ENCODE measurements around the gene ACTR2.
"Not testable (repeated sequence)": the region's sequence is repeated elsewhere in the genome, so short reads cannot be mapped to it uniquely, and the experiment has no call there.

The ACTR2 gene

GRCh38 chr2:65227456-65228262, at the start of gene ACTR2:
TSS of gene ACTR2 (plus strand) at chr2:65227831. CDS start at chr2:65227910, 79 bp downstream.
- Histone ChIP-seq H3K36me3 (ENCODE audit: control insufficient read depth in 2 of 2, insufficient read depth in 2 of 2, low read length in 2 of 2) (no peaks in the 10 kb centered on the region), H3K9me3 (ENCODE audit: control insufficient read depth in 2 of 2, low read length in 2 of 2) (no peaks in the 10 kb centered on the region), H3K4me1 (ENCODE audit: control insufficient read depth, insufficient read depth, low read length) (peaks cover 21% of the 10 kb centered on the region), H3K27ac (ENCODE audit: low read length) (peak within 1 kb of the TSS; percentile 91), H3K9ac (ENCODE audit: low read length in 2 of 2) (peak within 1 kb of the TSS; percentile 96 to 98), H3K4me3 (ENCODE audit: low read length in 2 of 2) (peak within 1 kb of the TSS; percentile 100), H3K27me3 (ENCODE audit: control insufficient read depth in 1 of 2, insufficient read depth in 2 of 2, low read length in 2 of 2) (no peaks in the 10 kb centered on the region)

GRCh38 chr2:65182570-65182969, 45.1 kb upstream of the ACTR2 start:
- Histone ChIP-seq H3K9ac (ENCODE audit: low read length in 2 of 2) (no peak overlapping the region), H3K4me1 (ENCODE audit: control insufficient read depth, insufficient read depth, low read length) (peaks cover 4% of the 10 kb centered on the region), H3K27ac (ENCODE audit: low read length) (no peak overlapping the region), H3K4me3 (ENCODE audit: low read length in 2 of 2) (no peak overlapping the region), H3K27me3 (ENCODE audit: control insufficient read depth in 1 of 2, insufficient read depth in 2 of 2, low read length in 2 of 2) (no peaks in the 10 kb centered on the region), H3K36me3 (ENCODE audit: control insufficient read depth in 2 of 2, insufficient read depth in 2 of 2, low read length in 2 of 2) (no peaks in the 10 kb centered on the region), H3K9me3 (ENCODE audit: control insufficient read depth in 2 of 2, low read length in 2 of 2) (no peaks in the 10 kb centered on the region)

- not testable (repeated sequence) for H3K27me3 ChIP-seq (ENCODE audit: control insufficient read depth in 1 of 2, insufficient read depth in 2 of 2, low read length in 2 of 2); H3K9ac ChIP-seq (ENCODE audit: low read length in 2 of 2); H3K27ac ChIP-seq (ENCODE audit: low read length); H3K4me1 ChIP-seq (ENCODE audit: control insufficient read depth, insufficient read depth, low read length); H3K9me3 ChIP-seq (ENCODE audit: control insufficient read depth in 2 of 2, low read length in 2 of 2); H3K4me3 ChIP-seq (ENCODE audit: low read length in 2 of 2); H3K36me3 ChIP-seq (ENCODE audit: control insufficient read depth in 2 of 2, insufficient read depth in 2 of 2, low read length in 2 of 2)
Measured at GRCh38 chr2:65183406-65183805, 44.2 kb upstream of the ACTR2 start.

- no peaks in the 10 kb centered on the region for H3K36me3 ChIP-seq (ENCODE audit: control insufficient read depth in 2 of 2, insufficient read depth in 2 of 2, low read length in 2 of 2)
- H3K27ac ChIP-seq (ENCODE audit: low read length), result no peak overlapping the region
- no peaks in the 10 kb centered on the region for H3K27me3 ChIP-seq (ENCODE audit: control insufficient read depth in 1 of 2, insufficient read depth in 2 of 2, low read length in 2 of 2)
- no peaks in the 10 kb centered on the region for H3K9me3 ChIP-seq (ENCODE audit: control insufficient read depth in 2 of 2, low read length in 2 of 2)
- H3K4me1 ChIP-seq (ENCODE audit: control insufficient read depth, insufficient read depth, low read length), result peaks cover 4% of the 10 kb centered on the region
- H3K9ac ChIP-seq (ENCODE audit: low read length in 2 of 2), result no peak overlapping the region
- no peak overlapping the region for H3K4me3 ChIP-seq (ENCODE audit: low read length in 2 of 2)
Measured at GRCh38 chr2:65185012-65185411, 42.6 kb upstream of the ACTR2 start.

GRCh38 chr2:65186093-65186868, 41.4 kb upstream of the ACTR2 start:
- Histone ChIP-seq H3K4me1 (ENCODE audit: control insufficient read depth, insufficient read depth, low read length) (peaks cover 4% of the 10 kb centered on the region), H3K27ac (ENCODE audit: low read length) (no peak overlapping the region), H3K4me3 (ENCODE audit: low read length in 2 of 2) (no peak overlapping the region), H3K9ac (ENCODE audit: low read length in 2 of 2) (no peak overlapping the region), H3K9me3 (ENCODE audit: control insufficient read depth in 2 of 2, low read length in 2 of 2) (no peaks in the 10 kb centered on the region), H3K36me3 (ENCODE audit: control insufficient read depth in 2 of 2, insufficient read depth in 2 of 2, low read length in 2 of 2) (no peaks in the 10 kb centered on the region), H3K27me3 (ENCODE audit: control insufficient read depth in 1 of 2, insufficient read depth in 2 of 2, low read length in 2 of 2) (no peaks in the 10 kb centered on the region)

- Histone ChIP-seq H3K27ac (ENCODE audit: low read length) (no peak overlapping the region), H3K9ac (ENCODE audit: low read length in 2 of 2) (peak overlapping the region in 1 of 2 donors; percentile 21), H3K4me3 (ENCODE audit: low read length in 2 of 2) (no peak overlapping the region)
Measured at GRCh38 chr2:65186872-65187851, 40.5 kb upstream of the ACTR2 start.

GRCh38 chr2:65193446-65193845, 34.2 kb upstream of the ACTR2 start:
- Histone ChIP-seq H3K27me3 (ENCODE audit: control insufficient read depth in 1 of 2, insufficient read depth in 2 of 2, low read length in 2 of 2) (no peaks in the 10 kb centered on the region), H3K27ac (ENCODE audit: low read length) (no peak overlapping the region), H3K36me3 (ENCODE audit: control insufficient read depth in 2 of 2, insufficient read depth in 2 of 2, low read length in 2 of 2) (no peaks in the 10 kb centered on the region), H3K4me1 (ENCODE audit: control insufficient read depth, insufficient read depth, low read length) (no peaks in the 10 kb centered on the region), H3K9me3 (ENCODE audit: control insufficient read depth in 2 of 2, low read length in 2 of 2) (no peaks in the 10 kb centered on the region), H3K9ac (ENCODE audit: low read length in 2 of 2) (no peak overlapping the region), H3K4me3 (ENCODE audit: low read length in 2 of 2) (no peak overlapping the region)

More at GRCh38 chr2:65186872-65187851, 40.5 kb upstream of the ACTR2 start:
- no peaks in the 10 kb centered on the region for H3K27me3 ChIP-seq (ENCODE audit: control insufficient read depth in 1 of 2, insufficient read depth in 2 of 2, low read length in 2 of 2)
- peaks cover 4% of the 10 kb centered on the region for H3K4me1 ChIP-seq (ENCODE audit: control insufficient read depth, insufficient read depth, low read length)
- no peaks in the 10 kb centered on the region for H3K36me3 ChIP-seq (ENCODE audit: control insufficient read depth in 2 of 2, insufficient read depth in 2 of 2, low read length in 2 of 2)
- no peaks in the 10 kb centered on the region for H3K9me3 ChIP-seq (ENCODE audit: control insufficient read depth in 2 of 2, low read length in 2 of 2)

GRCh38 chr2:65198737-65199136, 28.9 kb upstream of the ACTR2 start:
- H3K27me3 ChIP-seq (ENCODE audit: control insufficient read depth in 1 of 2, insufficient read depth in 2 of 2, low read length in 2 of 2), result no peaks in the 10 kb centered on the region
- H3K36me3 ChIP-seq (ENCODE audit: control insufficient read depth in 2 of 2, insufficient read depth in 2 of 2, low read length in 2 of 2), result no peaks in the 10 kb centered on the region
- no peaks in the 10 kb centered on the region for H3K4me1 ChIP-seq (ENCODE audit: control insufficient read depth, insufficient read depth, low read length)
- no peaks in the 10 kb centered on the region for H3K9me3 ChIP-seq (ENCODE audit: control insufficient read depth in 2 of 2, low read length in 2 of 2)
- H3K9ac ChIP-seq (ENCODE audit: low read length in 2 of 2), result no peak overlapping the region
- H3K27ac ChIP-seq (ENCODE audit: low read length), result no peak overlapping the region
- H3K4me3 ChIP-seq (ENCODE audit: low read length in 2 of 2), result no peak overlapping the region

- H3K36me3 ChIP-seq (ENCODE audit: control insufficient read depth in 2 of 2, insufficient read depth in 2 of 2, low read length in 2 of 2), result no peaks in the 10 kb centered on the region
- no peak overlapping the region for H3K27ac ChIP-seq (ENCODE audit: low read length)
- H3K4me3 ChIP-seq (ENCODE audit: low read length in 2 of 2), result no peak overlapping the region
- H3K4me1 ChIP-seq (ENCODE audit: control insufficient read depth, insufficient read depth, low read length), result no peaks in the 10 kb centered on the region
- no peak overlapping the region for H3K9ac ChIP-seq (ENCODE audit: low read length in 2 of 2)
- H3K27me3 ChIP-seq (ENCODE audit: control insufficient read depth in 1 of 2, insufficient read depth in 2 of 2, low read length in 2 of 2), result no peaks in the 10 kb centered on the region
- no peaks in the 10 kb centered on the region for H3K9me3 ChIP-seq (ENCODE audit: control insufficient read depth in 2 of 2, low read length in 2 of 2)
Measured at GRCh38 chr2:65199166-65199565, 28.5 kb upstream of the ACTR2 start.

GRCh38 chr2:65199891-65200290, 27.7 kb upstream of the ACTR2 start:
- no peak overlapping the region for H3K27ac ChIP-seq (ENCODE audit: low read length)
- H3K36me3 ChIP-seq (ENCODE audit: control insufficient read depth in 2 of 2, insufficient read depth in 2 of 2, low read length in 2 of 2), result no peaks in the 10 kb centered on the region
- H3K9ac ChIP-seq (ENCODE audit: low read length in 2 of 2), result no peak overlapping the region
- no peaks in the 10 kb centered on the region for H3K9me3 ChIP-seq (ENCODE audit: control insufficient read depth in 2 of 2, low read length in 2 of 2)
- no peaks in the 10 kb centered on the region for H3K4me1 ChIP-seq (ENCODE audit: control insufficient read depth, insufficient read depth, low read length)
- no peak overlapping the region for H3K4me3 ChIP-seq (ENCODE audit: low read length in 2 of 2)
- no peaks in the 10 kb centered on the region for H3K27me3 ChIP-seq (ENCODE audit: control insufficient read depth in 1 of 2, insufficient read depth in 2 of 2, low read length in 2 of 2)

Measured in stomach smooth muscle (tissue), 2 donors.